LNCaP clone FGC (cell line): ENCODE results near the gene PPP3CA.

ENCODE experiments used
- DNase-seq: peaks from one replicate; pipeline ENCODE4 v3.0.0-alpha.2; 2011; ENCODE audit warnings: low read depth
- H3K4me3 ChIP-seq: 2 replicates; pipeline ENCODE4 v1.5.1; 2011; ENCODE audit warnings: mild to moderate bottlenecking, low read depth, low read length, control low read depth
- CTCF ChIP-seq: IDR thresholded peaks from 2 replicates; pipeline ENCODE4 v1.5.1; 2012; ENCODE audit warnings: mild to moderate bottlenecking; ENCODE audit not compliant: control insufficient read depth, insufficient read depth; ENCODE audit errors: extremely low read depth

PPP3CA gene

DNA sequence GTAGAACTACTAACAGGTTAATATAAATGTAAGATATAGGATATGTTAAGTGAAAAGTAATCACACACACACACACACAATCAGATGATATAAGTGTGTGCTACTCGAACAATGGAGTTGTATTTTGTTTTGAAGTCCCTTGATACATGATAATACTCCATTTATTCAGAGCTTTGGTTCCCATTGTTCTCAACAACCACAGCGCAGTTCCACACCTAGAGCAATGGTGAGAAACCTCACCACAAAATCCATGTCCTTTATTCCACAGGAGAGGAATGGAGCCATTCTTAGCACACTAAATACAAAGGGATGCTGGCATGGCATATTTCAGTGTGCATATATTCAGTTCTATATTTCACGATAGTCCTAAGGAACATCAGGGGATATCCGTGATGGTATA lies 139.2 kb downstream of the PPP3CA start:
- no peak for DNase-seq
- H3K4me3 ChIP-seq: peak overlapping the region; percentile 59
- TF ChIP-seq CTCF: no peak

GRCh38 chr4:101205916-101206315 lies 141.4 kb downstream of the PPP3CA start:
- no peak for TF ChIP-seq CTCF
- DNase-seq: no peak
- peak overlapping the region; percentile 18 for H3K4me3 ChIP-seq

DNA sequence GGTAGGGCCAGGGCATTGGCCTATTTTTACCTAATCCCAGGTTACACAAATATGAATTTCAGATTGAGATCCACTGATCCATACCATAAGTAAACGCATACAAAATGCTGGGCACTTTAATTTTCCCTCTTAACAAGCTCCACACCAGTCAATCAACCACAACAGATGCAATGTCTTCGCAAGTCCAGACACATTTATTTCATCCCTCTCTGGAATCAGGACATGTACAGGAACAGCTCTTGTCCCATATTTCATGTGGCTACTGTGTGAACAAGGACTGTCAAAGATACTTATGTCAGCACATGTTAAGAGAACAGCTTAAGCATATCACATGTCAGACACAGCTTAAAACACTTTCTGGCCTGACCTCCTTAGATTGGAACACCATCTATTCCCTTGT lies 145.9 kb downstream of the PPP3CA start:
- TF ChIP-seq CTCF: no peak
- no peak for DNase-seq
- H3K4me3 ChIP-seq: no peak overlapping the region

DNA sequence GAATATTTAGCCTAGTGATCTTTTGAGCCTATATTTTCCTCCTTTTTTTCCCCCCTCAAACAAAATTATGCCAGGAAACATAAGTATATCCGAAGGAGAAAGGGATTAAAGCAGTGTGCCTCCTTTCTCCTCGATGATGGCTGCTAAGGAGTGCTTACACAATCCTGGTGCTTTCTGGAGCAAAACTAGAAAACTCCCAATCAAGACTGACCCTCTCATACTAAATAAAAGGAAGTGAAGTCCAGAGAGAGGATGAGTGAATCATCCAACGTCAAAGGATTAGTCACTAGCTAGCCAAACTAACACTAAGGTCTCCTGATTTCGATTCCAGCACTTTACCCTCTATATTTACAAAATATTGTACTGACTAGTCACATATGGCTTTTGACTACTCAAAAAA lies 146.8 kb downstream of the PPP3CA start:
- no peak for TF ChIP-seq CTCF
- no peak overlapping the region for H3K4me3 ChIP-seq
- no peak for DNase-seq

GRCh38 chr4:101199507-101200285 lies 147.6 kb downstream of the PPP3CA start:
- TF ChIP-seq CTCF: no peak
- no peak for DNase-seq
- H3K4me3 ChIP-seq: 0 out of 2 replicates have a peak overlapping the region, but pooled peaks have one; percentile 5

DNA sequence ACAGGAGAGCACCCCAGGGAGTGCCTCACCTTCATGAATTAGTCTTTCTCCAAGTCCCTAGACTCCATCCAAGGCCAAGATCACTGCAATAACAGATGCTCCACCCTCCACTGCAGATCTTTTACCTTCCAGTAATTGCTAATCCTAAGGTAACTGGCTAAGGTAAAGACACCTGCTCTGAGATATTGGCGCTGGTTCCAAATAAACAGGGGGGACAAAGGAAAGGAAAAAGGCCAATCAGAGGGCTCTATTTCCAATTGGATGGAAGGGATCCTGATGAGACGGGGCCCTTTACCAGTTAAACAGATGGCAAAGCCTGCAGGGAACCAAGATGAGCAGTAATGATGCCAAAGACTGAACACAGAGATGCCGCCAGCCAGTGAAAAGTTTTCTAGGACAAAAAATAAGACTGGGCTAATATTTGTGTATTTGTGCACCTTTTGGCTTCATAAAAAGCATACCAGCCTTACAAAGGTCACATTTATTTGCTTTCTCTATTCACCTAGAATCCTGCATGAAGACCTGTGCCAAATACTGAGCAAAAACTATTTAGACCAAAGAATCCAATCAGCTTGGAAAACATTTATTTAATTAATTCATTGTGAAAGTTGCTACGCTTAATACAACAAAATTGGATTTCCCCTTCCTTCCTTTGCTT lies 148.5 kb downstream of the PPP3CA start:
- DNase-seq: peak; percentile 97
- peak overlapping the region; percentile 32 for H3K4me3 ChIP-seq
- no peak for TF ChIP-seq CTCF
